PC-9 (cell line): ENCODE results near the gene FTO.

ENCODE experiments used
- EZH2 ChIP-seq: fragments of 200-600 bp; sonication (generic); IDR thresholded peaks from 2 replicates; pipeline ENCODE4 v1.8.0; 2017; ENCODE audit warnings: antibody characterized with exemption, low read depth
- TF ChIP-seq, protein P1 (sequence below): fragments of 200-600 bp; sonication (generic); conservative IDR thresholded peaks from 2 replicates; pipeline ENCODE4 v1.6.1; 2017; ENCODE audit warnings: mixed run types, antibody characterized with exemption, mild to moderate bottlenecking, moderate library complexity

DNA sequence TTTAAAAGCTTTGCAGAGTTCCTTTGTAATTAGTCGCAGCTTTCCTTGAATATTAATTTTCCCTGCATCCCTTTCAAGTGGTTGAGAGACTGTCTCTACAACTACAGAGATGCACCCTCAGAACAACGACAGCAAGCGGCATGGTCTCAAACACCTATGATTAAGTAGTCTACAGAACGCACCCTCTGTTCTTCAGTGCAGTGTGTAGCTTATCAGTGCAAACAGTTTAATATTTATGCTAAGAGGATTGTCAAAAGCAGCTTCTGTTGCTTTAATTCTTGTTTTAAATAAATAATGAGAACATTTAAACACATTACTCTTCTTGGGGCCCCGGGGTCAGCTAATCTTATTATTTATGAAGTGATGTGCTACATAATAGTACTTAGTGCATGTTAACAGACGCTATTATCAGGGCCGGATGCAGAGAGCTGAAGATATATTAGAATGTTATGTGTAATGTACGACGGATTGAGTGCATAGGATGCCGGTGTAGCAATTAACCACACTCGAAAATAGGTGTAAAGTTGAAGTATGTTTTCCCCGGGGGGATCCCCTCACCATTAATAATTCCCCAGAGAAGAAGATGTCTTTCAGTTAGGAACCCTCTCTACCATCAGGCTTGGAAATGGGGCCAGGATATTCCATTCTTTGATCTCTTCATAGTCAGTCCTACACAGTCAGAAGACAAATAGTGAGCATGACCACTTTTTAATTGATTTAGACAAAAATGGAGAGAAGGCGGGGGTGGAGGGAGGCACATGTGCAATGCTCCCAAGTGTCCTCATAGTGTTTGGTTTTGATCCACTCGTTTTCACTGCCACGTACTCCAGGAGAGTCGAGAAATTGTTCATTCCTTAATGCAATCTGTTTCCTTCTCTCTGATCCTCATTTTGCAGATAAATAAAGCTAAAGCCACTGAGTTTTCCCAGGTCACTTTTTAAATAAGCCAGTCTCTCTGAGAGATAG lies 406.3 kb downstream of the FTO start:
- TF ChIP-seq, protein P1, sequence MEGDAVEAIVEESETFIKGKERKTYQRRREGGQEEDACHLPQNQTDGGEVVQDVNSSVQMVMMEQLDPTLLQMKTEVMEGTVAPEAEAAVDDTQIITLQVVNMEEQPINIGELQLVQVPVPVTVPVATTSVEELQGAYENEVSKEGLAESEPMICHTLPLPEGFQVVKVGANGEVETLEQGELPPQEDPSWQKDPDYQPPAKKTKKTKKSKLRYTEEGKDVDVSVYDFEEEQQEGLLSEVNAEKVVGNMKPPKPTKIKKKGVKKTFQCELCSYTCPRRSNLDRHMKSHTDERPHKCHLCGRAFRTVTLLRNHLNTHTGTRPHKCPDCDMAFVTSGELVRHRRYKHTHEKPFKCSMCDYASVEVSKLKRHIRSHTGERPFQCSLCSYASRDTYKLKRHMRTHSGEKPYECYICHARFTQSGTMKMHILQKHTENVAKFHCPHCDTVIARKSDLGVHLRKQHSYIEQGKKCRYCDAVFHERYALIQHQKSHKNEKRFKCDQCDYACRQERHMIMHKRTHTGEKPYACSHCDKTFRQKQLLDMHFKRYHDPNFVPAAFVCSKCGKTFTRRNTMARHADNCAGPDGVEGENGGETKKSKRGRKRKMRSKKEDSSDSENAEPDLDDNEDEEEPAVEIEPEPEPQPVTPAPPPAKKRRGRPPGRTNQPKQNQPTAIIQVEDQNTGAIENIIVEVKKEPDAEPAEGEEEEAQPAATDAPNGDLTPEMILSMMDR = no peak
- no peak for TF ChIP-seq EZH2
